GM19193 (cell line): Measurements from ENCODE around the gene CORO6.

Source experiments
- POLR2A ChIP-seq: IDR thresholded peaks from 4 replicates; pipeline ENCODE4 v1.6.1; 2011; ENCODE audit not compliant: insufficient read depth, insufficient read length; ENCODE audit errors: extremely low read depth

The CORO6 gene

DNA sequence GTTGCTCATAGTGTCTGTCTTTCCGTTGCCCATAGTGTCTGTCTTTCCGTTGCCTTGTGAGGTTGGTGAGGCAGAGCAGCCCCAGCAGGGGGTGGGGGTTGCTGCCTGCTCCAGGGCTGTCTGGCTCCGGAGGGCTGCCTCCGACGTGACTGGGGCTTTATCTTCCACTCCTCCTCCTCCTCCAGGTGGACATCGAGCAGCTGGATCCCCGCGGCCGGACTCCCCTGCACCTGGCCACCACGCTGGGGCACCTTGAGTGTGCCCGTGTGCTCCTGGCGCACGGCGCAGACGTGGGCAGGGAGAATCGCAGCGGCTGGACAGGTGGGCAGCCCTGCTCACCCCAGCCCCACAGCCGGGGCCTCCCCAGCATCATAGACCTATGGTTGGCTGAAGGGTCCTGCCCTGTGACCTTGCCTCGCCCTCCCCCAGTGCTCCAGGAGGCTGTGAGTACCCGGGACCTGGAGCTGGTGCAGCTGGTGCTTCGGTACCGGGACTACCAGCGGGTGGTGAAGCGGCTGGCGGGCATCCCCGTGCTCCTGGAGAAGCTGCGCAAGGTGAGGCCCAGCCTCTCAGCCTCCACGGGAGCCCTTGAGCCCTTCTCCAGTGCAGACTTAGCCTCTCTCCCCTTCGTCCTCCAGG lies 15.0 kb downstream of the CORO6 start:
- TF ChIP-seq POLR2A: no peak

DNA sequence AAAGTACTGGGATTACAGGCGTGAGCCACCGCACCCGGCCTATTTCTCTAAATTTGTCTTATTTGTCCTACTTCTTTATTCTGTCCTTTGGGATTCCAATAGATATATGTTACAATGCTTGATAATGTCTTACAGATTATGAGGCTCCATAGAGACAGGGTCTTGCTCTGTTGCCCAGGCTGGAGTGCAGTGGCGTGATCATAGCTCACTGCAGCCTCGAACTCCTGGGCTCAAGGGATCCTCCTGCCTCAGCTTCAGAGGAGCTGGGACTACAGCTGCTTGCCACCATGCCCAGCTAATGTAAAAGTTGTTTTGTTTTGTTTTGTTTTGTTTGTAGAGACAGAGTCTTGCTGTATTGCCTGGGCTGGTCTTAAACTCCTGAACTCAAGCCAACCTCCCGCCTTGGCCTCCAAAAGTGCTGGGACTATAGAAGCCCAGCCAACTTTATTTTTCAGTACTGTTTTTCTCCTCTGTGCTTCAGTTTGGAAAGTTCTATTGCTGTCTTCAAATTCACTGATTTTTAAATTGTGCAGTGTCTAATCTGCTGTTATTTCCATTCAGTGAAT lies 19.5 kb downstream of the CORO6 start:
- TF ChIP-seq POLR2A: no peak

DNA sequence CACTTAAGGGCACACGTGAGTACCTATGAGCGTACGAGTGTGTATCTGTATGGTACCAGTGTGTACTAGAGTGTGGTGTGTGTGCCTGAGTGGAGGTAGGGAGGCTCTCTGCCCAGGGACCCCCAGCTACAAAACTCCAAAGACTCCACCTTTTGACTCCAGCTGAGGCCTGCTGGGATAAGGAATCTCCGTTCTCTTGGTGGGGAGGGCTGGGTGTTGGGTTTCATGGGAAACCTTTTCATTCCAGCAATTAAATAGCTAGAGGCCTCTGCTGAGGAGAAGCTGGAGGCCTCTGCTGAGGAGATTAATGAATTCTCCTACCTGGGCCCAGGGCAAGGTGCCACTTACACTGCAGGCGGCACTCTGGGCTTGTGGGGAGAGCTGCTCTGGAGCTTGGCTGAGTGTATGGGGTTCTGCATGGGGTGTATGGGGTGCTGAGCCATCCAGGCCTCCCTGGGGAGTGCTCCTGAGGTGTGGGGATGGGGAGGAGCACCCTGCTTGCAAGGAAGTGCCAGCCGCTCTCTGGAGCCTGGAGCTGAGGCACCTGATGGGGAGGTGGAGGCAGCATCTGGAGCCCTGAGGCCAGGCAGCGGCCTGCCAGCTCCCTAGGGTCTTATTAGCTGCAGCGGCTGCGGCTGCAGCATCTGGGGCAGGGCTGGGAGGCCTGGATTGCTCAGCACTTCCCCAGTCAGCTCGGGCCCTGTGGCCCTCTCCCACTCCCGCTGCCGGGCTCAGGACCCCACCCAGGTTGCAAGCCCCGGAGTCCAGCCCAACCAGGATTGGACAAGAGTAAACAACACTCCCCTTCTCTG lies 25.1 kb downstream of the CORO6 start:
- no peak for TF ChIP-seq POLR2A

DNA sequence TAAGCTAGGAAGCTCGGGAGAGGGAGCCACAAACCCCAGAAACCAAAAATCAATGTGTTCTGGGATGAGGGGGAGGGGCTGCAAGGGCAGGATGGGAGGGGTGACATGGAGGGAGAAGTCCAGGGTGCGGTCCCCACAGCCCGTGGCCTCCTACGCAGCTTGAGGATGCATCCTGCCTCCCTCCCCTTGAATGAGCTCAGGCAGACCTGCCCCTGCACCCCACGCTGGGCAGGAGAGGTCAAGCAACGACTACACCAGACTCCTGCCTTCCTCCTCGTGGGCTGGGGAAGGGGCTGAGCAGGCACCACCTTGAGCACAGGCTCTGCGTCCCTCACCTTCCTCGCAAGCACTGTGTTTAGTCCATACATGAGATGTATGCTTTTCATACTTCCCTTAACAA lies 25.9 kb downstream of the CORO6 start:
- TF ChIP-seq POLR2A: no peak

DNA sequence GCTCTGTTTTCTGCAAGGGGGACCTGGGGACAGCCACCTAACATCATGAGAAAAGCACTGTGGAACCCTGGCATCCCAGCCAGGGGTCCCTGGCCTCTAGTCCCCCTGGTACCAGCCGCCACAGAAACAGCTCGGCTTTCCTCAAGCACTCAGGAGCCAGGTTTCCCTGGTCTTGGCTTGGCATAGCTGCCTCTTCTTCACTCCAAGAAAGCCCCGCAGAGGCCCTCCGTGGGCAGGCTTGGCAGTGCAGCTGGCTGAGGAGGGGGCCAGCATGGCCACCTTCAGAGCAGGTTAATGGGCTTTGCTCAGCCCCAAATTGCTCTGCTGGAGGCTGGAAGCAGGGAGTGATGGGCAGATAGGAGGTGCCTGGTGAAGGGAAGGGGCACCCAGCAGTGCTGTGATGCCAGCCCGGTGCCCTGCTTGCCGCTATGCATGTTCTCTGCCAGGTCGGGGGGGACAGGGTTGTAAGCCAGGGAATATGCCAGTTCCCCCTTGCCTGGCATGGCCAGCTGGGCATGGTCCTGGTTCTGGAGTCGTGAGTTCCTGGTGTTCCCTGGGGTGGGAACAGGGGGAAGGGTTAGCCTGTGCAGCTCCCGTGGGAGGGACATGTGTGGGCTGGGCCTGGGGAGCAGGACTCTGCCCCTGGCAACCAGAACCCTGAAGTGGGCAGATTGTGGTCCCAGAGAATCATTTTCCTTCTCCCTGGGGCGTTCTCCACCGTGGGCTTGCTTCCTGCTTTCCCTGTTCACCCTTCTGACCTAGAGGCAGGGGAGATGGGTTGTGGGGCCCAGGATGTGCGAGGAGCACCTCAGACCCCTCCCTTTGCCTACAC lies 26.6 kb downstream of the CORO6 start:
- TF ChIP-seq POLR2A: no peak

DNA sequence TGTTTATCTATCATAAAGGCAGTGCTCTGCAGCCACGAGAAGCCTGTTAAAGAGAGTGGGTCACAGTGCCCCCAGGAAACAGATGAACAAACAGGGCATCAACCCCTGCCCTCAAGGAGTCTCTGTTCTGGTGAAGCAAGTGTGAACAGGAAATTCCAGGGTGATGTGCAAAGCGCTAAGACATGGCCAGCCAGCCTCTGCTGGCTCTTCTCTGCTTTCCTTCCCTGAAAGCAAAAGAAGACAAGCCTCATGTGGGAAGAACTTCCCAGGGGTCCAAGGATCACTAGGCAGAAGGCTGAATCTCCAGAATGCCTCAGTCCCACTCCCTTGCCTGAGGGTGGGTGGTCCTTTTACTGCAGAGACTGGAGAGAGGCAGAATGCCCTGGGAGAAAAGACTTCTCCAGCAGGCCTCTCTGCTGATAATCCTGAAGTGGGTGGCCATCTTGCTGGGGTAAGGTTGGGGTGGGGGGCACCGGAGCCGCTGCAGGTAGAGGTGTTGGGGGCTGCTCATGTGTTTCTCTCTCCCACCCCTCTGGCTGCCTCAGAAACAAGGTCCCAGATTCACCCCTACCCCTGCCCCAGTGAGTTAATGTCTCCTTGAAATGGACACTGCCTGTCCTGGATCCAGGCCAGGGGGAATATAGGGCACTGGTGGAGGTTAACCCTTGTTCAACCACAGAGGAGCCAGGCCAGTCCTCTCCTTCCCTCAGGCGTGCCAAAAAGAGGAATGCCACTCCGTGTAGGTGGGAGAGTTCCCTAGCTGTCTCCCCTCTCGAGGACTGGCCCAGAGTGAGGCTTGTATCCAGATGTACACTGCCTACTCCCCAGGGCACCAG lies 27.4 kb downstream of the CORO6 start:
- TF ChIP-seq POLR2A: no peak

DNA sequence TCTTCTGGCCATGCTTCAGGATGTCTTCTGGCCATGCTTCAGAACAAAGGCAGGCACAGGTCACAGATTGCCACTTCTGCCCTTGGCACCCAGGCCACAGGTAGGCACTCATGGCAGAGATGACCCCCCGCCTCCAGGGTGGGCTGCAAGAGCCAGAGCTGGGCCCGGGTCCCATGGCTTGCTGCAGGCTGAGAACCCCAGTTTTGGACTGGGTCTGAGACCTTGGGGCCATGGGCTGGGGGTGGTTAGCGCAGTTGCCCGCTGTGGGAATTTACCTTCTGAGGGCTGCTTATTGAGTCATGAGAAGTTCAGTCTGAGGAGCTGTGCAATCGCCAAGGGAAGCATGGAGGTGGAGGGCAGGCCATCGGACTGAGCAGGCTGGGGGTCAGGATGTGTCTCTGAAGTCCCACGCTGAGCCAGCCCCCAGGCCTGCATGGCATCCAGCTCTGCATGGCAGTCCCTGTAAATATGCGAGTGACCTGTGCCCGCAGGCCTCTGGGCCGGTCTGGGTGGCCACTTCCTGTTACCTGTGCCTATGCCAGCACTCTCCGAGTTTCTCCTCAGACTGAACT lies 28.1 kb downstream of the CORO6 start:
- TF ChIP-seq POLR2A: no peak

DNA sequence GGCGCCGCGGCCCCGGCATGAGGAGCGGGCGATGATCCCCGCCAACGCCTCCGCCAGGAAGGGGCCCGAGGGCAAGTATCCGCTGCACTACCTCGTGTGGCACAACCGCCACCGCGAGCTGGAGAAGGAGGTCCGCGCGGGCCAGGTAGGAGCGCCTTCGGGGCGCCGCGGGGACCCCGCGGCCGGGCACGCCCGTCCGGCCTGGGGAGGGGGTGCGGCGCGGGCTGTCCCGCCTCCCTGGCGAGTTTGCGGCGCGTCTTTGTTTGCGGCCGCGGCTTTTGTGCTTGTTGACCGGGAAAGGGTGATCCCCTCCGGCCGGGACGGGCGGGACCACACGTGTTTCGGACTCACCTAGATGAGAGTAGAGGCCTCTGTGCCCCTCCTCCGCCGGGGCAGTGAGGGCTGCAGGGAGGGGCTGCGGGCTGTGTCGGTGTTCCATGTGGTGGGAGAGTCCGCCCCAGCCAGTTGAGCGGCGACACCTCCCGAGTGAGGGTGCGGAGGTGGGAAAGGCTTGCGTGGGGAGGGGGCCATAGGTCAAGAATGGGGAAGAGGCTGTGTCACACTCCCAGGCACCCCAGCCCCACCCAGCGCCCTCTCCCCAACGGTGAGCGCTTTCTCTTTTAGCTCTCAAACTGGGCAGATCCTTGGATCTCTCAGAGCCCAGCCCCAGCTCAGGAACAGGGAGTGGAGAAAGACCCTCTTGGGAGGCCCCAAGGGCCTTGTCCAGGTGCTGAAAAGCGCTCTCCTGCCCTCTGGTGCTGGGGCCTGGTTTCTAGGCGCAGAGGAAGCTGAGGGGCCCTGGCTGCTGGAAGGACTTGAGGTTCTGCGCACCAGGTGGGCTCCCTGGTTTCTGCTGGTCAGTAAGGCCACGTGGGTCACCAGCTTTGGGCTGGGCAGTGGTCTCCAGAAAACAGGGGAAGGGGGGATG lies 28.9 kb downstream of the CORO6 start:
- TF ChIP-seq POLR2A: no peak

DNA sequence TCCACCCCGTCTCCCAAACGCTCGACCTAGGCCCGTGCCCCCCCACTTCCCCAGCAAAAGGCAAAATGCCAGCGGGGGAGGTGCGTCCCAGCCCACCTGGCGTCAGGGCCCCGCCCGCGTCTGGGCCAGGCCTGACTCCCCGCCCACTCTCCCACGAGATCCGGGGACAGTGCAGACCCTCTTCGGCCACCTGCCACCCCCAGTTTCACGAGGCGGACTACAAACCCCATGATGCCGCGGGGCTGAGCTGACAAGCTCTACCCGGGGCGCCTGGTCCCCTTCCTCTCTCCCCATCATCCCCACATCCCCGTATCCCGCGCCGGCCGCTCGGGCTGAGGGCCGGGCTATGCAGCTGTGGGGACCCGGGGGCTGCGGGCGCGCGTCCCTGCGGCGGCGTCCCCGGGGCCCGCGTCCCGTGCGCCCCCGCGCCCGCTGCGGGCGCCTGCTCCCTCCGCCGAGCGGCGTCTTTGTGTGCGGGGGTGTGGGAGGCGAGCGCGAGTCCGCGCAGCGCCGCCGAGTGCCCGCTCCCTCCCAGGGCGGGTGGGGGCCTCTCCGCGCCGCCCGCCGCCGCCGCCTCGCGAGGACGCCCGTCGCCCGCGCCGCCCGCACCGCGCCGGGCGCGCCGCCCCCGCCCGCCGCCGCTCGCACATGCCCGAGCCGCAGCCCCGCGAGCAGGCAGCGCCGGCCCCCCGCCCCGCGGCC lies 29.7 kb downstream of the CORO6 start, which contains the start of gene ANKRD13B:
ANKRD13B (plus strand) TSS at position 283 of the 702 bp plus-strand sequence. CDS start 490 bp downstream, outside the sequence.
- TF ChIP-seq POLR2A: no peak

DNA sequence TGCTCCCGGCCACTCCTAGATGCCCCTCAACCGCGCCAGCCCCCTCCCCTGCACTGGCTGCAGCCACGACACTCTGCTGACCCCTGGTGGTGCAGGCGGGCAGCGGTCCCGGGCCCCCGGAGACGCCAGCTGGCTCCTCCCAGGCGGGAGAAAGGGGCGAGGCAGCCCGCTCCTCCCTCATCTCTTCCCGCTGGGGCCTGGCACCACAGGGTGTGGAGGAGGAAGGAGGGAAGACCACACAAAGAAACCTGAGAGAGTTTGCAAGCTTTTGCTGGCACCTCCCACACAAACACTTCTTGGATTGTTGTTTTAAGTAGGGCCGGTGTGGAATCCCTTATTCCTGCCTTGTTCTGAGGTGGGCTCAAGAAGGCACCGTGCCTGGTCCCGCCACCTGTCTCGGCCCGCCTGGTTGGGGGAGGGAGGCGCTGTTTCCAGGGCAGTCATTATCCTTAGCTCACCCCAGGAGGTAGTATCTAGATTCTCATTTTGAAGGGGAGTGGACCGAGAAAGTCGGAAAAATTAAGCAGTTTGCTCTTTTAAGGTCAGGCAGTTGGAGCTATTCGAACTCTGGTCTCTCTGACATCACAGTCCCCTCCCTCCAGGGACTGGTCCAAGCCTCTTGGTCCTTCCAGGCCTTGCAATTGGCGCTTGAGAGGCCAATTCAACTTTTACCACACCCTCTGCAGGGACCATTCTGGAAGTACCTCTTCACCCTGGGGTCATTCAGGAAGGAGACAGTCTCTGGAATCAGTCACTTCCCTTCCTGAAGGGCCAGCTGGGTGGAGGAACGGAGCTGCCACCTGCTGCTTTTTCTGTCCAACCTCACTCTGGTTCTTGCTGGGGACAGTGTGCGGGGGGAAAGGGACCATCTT lies 30.7 kb downstream of the CORO6 start:
- no peak for TF ChIP-seq POLR2A

DNA sequence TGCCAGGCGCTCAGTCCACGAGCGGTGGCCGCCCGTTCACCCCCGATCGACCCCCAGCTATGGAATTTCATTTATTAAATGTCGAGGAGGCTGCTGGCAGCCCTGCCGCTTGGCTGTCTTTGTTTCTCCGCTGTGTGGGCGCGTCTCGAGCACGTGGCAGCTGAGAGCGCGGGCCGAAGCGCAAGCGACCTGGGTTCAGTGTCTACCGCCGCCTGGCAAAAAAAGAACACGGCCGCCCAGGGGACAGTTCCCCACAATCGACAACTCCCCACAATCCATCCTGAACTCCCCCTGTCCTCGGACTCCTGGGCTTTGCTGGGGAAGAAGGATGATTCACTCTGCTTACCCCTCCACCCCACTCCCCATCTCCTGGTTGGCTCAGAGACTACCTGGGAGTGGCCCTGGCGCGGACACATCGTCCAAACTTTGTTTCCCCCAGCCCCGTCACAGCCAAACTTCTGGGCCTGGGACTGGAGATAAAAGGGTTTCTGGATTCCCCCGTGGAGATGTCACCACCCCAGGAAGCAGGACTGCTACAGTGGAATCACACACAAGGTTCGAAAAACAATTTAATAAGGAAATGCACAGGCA lies 31.5 kb downstream of the CORO6 start:
- no peak for TF ChIP-seq POLR2A
